ENCODE results near the gene ANKS1A. TPM values are rescaled to one million over a fixed set of nuclear protein-coding genes. Genes with fewer than 3 reads are reported as not detected.

Gene ANKS1A
- total RNA-seq, 2 experiments from 2014 or later = 6.4 to 6.9 TPM

DNA sequence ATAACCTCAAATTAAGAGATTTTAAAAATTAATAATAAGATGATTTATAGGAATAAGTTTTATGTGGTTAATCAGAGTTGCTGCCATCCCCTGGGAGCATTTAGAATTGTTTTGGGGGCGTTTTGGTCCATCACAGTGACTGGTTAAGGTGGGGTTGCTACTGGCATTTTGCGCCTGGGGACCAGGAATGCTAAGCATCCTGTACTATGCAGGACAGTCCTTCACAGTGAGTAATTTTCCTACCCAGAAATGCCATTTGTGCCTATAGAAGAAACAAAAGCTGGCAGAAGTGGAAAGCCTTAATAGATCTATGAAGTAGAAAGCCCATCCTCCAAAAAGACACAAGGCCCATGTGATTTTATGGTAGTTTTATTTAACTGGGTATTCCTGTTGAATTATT is 118.0 kb downstream of the ANKS1A start:
- Histone ChIP-seq H3K27ac (ENCODE audit: low read depth in 1 of 2, low read length in 2 of 2) (no peak overlapping the region), H3K4me1 (ENCODE audit: insufficient read depth, low read length) (no peaks in the 10 kb centered on the region), H3K4me3 (ENCODE audit: low read length) (no peak overlapping the region), H3K9me3 (ENCODE audit: control insufficient read depth in 1 of 2, insufficient read depth in 1 of 2, low read length in 2 of 2) (no peaks in the 10 kb centered on the region), H3K36me3 (ENCODE audit: insufficient read depth, low read length) (peaks cover 4% of the 10 kb centered on the region), H3K27me3 (ENCODE audit: control insufficient read depth in 1 of 2, insufficient read depth in 2 of 2, low read length in 2 of 2) (no peaks in the 10 kb centered on the region)
- intact Hi-C loops (cut with DNase I, micrococcal nuclease) = no loop called here
- POLR2A ChIA-PET = no interaction called here
- Mint-ChIP-seq H3K4me3 (no peak overlapping the region), H3K36me3 (ENCODE audit: low read depth) (peaks cover 24% of the 10 kb centered on the region), H3K4me1 (ENCODE audit: low read depth) (no peaks in the 10 kb centered on the region), H3K27ac (no peak overlapping the region), H3K9me3 (no peaks in the 10 kb centered on the region), H3K27me3 (no peaks in the 10 kb centered on the region)
- TF ChIP-seq, protein P1, sequence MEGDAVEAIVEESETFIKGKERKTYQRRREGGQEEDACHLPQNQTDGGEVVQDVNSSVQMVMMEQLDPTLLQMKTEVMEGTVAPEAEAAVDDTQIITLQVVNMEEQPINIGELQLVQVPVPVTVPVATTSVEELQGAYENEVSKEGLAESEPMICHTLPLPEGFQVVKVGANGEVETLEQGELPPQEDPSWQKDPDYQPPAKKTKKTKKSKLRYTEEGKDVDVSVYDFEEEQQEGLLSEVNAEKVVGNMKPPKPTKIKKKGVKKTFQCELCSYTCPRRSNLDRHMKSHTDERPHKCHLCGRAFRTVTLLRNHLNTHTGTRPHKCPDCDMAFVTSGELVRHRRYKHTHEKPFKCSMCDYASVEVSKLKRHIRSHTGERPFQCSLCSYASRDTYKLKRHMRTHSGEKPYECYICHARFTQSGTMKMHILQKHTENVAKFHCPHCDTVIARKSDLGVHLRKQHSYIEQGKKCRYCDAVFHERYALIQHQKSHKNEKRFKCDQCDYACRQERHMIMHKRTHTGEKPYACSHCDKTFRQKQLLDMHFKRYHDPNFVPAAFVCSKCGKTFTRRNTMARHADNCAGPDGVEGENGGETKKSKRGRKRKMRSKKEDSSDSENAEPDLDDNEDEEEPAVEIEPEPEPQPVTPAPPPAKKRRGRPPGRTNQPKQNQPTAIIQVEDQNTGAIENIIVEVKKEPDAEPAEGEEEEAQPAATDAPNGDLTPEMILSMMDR (IDR thresholded peaks at IDR 0.05) = no peak
- ATAC-seq (ENCODE audit: poor library complexity) (no peak), DNase-seq (no peak)
- CTCF ChIA-PET = no interaction called here

- TF ChIP-seq, protein P1 (IDR thresholded peaks at IDR 0.05) = no peak
- no peak for ATAC-seq (ENCODE audit: poor library complexity)
- no peak for DNase-seq
- H3K4me1 ChIP-seq (ENCODE audit: insufficient read depth, low read length) = no peaks in the 10 kb centered on the region
- no peak overlapping the region for H3K27ac ChIP-seq (ENCODE audit: low read depth in 1 of 2, low read length in 2 of 2)
- intact Hi-C loops (cut with DNase I, micrococcal nuclease) = no loop called here
- no peak overlapping the region for H3K4me3 Mint-ChIP-seq
- peaks cover 12% of the 10 kb centered on the region for H3K36me3 Mint-ChIP-seq (ENCODE audit: low read depth)
- ChIA-PET CTCF (no interaction called here), POLR2A (no interaction called here)
- H3K4me1 Mint-ChIP-seq (ENCODE audit: low read depth) = no peaks in the 10 kb centered on the region
- no peak overlapping the region for H3K27ac Mint-ChIP-seq
- H3K9me3 ChIP-seq (ENCODE audit: control insufficient read depth in 1 of 2, insufficient read depth in 1 of 2, low read length in 2 of 2) = no peaks in the 10 kb centered on the region
- no peaks in the 10 kb centered on the region for H3K27me3 ChIP-seq (ENCODE audit: control insufficient read depth in 1 of 2, insufficient read depth in 2 of 2, low read length in 2 of 2)
- H3K27me3 Mint-ChIP-seq = no peaks in the 10 kb centered on the region
- peaks cover 2% of the 10 kb centered on the region for H3K36me3 ChIP-seq (ENCODE audit: insufficient read depth, low read length)
- no peak overlapping the region for H3K4me3 ChIP-seq (ENCODE audit: low read length)
- no peaks in the 10 kb centered on the region for H3K9me3 Mint-ChIP-seq
Observed at GRCh38 chr6:35008858-35009257, 119.8 kb downstream of the ANKS1A start.

GRCh38 chr6:35011096-35012041 is 122.3 kb downstream of the ANKS1A start:
- ChIA-PET CTCF (interaction anchor here (1.2 to 1.3 kb wide), 3 partner anchors 9 to 129 kb away, joined by 3 read pairs; no protein-coding TSS in a partner anchor), POLR2A (interaction anchor here (1.1 kb wide), 1 partner anchor 9 kb away, joined by 3 read pairs; no protein-coding TSS in a partner anchor)
- no peaks in the 10 kb centered on the region for H3K27me3 ChIP-seq (ENCODE audit: control insufficient read depth in 1 of 2, insufficient read depth in 2 of 2, low read length in 2 of 2)
- Mint-ChIP-seq H3K4me3 (no peak overlapping the region), H3K27ac (no peak overlapping the region), H3K27me3 (no peaks in the 10 kb centered on the region), H3K4me1 (ENCODE audit: low read depth) (no peaks in the 10 kb centered on the region), H3K36me3 (ENCODE audit: low read depth) (peaks cover 3% of the 10 kb centered on the region), H3K9me3 (no peaks in the 10 kb centered on the region)
- DNase-seq (no peak), ATAC-seq (ENCODE audit: poor library complexity) (no peak)
- H3K4me1 ChIP-seq (ENCODE audit: insufficient read depth, low read length) = no peaks in the 10 kb centered on the region
- no peaks in the 10 kb centered on the region for H3K9me3 ChIP-seq (ENCODE audit: control insufficient read depth in 1 of 2, insufficient read depth in 1 of 2, low read length in 2 of 2)
- TF ChIP-seq, protein P1 (IDR thresholded peaks at IDR 0.05) = no peak
- intact Hi-C loops (cut with DNase I, micrococcal nuclease) = no loop called here
- no peak overlapping the region for H3K27ac ChIP-seq (ENCODE audit: low read depth in 1 of 2, low read length in 2 of 2)
- H3K36me3 ChIP-seq (ENCODE audit: insufficient read depth, low read length) = peaks cover 2% of the 10 kb centered on the region
- no peak overlapping the region for H3K4me3 ChIP-seq (ENCODE audit: low read length)
